Smooth muscle cell (in vitro differentiated cells): Measurements from ENCODE around the gene SLC6A20. TPM values are rescaled to one million over a fixed set of nuclear protein-coding genes. Genes with fewer than 3 reads are reported as not detected.

Source experiments
- DNase-seq: peaks from one replicate; lab custom pipeline; 2025; ENCODE audit not compliant: unreplicated experiment; lab: John Stamatoyannopoulos, UW
- H2AFZ ChIP-seq: fragments of 200-600 bp; sonication (generic); 2 replicates; pipeline ENCODE4 v1.6.0; 2016; ENCODE audit warnings: antibody characterized with exemption, low read depth, mild to moderate bottlenecking
- H3F3A ChIP-seq: fragments of 200-600 bp; sonication (generic); 2 replicates; pipeline ENCODE4 v1.6.0; 2017; ENCODE audit warnings: antibody characterized with exemption, low read depth
- H3K27ac ChIP-seq: fragments of 200-600 bp; sonication (generic); 2 replicates; pipeline ENCODE4 v1.5.1; 2016; ENCODE audit warnings: low read depth, mild to moderate bottlenecking
- H3K27me3 ChIP-seq: fragments of 200-600 bp; sonication (generic); 2 replicates; pipeline ENCODE4 v1.6.1; 2016; ENCODE audit warnings: low read depth, mild to moderate bottlenecking
- H3K36me3 ChIP-seq: fragments of 200-600 bp; sonication (generic); 2 replicates; pipeline ENCODE4 v1.5.1; 2016; ENCODE audit warnings: low read depth
- H3K4me1 ChIP-seq: fragments of 200-600 bp; sonication (generic); 2 replicates; pipeline ENCODE4 v1.5.1; 2016; ENCODE audit warnings: low read depth
- H3K4me2 ChIP-seq: fragments of 200-600 bp; sonication (generic); 2 replicates; pipeline ENCODE4 v1.6.0; 2016; ENCODE audit warnings: mild to moderate bottlenecking
- H3K4me3 ChIP-seq: fragments of 200-600 bp; sonication (generic); 2 replicates; pipeline ENCODE4 v1.5.1; 2016; ENCODE audit warnings: mild to moderate bottlenecking
- H3K79me2 ChIP-seq: fragments of 200-600 bp; sonication (generic); 2 replicates; pipeline ENCODE4 v1.6.0; 2016; ENCODE audit warnings: low read depth, mild to moderate bottlenecking
- H3K9ac ChIP-seq: fragments of 200-600 bp; sonication (generic); 2 replicates; pipeline ENCODE4 v1.6.0; 2016; ENCODE audit warnings: low read depth
- H3K9me3 ChIP-seq: fragments of 200-600 bp; sonication (generic); replicated peaks from 2 replicates; pipeline ENCODE4 v1.5.1; 2016; ENCODE audit warnings: low read depth
- H4K20me1 ChIP-seq: fragments of 200-600 bp; sonication (generic); 2 replicates; pipeline ENCODE4 v1.6.0; 2016; ENCODE audit warnings: low read depth
- CTCF ChIP-seq: fragments of 200-600 bp; sonication (generic); IDR thresholded peaks from 2 replicates; pipeline ENCODE4 v1.5.1; 2017; ENCODE audit warnings: borderline replicate concordance, mild to moderate bottlenecking, antibody characterized with exemption; ENCODE audit not compliant: insufficient read depth, poor library complexity, severe bottlenecking
- WGBS: methylation state at CpG from one replicate; pipeline ENCODE4 v1.1.7; 2016; ENCODE audit warnings: low lambda C conversion rate; 5-methylcytosine and 5-hydroxymethylcytosine counted together
- polyA plus RNA-seq: library from polyadenylated mRNA; unstranded; fragments of >200 nt; fragmentation: Nextera tagmentation; extraction: Ambion mirVana; gene quantifications from 2 replicates; pipeline ENCODE4 v1.2.1, GENCODE V29; 2016
- total RNA-seq: library from RNA; depleted of rRNA; stranded (reverse); fragments of >200 nt; gene quantifications from 2 replicates; pipeline ENCODE4 v1.2.3, GENCODE V29; 2014

The SLC6A20 gene
- total and polyA plus RNA-seq, 2 experiments from 2014 or later: 0.10 to 0.49 TPM

GRCh38 chr3:45779746-45780735 is 16.3 kb downstream of the SLC6A20 start:
- H4K20me1 ChIP-seq: no peaks in the 10 kb centered on the region
- H3K9ac ChIP-seq: no peak overlapping the region
- no peak for DNase-seq
- no peak overlapping the region for H3K4me2 ChIP-seq
- no peak overlapping the region for H2AFZ ChIP-seq
- WGBS: 95% methylated on average over 30 of the region's 35 CpGs
- H3K4me3 ChIP-seq: no peak overlapping the region
- H3K27me3 ChIP-seq: peaks cover 11% of the 10 kb centered on the region
- no peaks in the 10 kb centered on the region for H3F3A ChIP-seq
- H3K79me2 ChIP-seq: no peaks in the 10 kb centered on the region
- no peaks in the 10 kb centered on the region for H3K36me3 ChIP-seq
- no peak for TF ChIP-seq CTCF
- no peak overlapping the region for H3K27ac ChIP-seq
- no peaks in the 10 kb centered on the region for H3K4me1 ChIP-seq
- H3K9me3 ChIP-seq: no peaks in the 10 kb centered on the region

- TF ChIP-seq CTCF: no peak
- Histone ChIP-seq H3K9ac (no peak overlapping the region), H3K27ac (no peak overlapping the region), H3K36me3 (no peaks in the 10 kb centered on the region), H3K9me3 (no peaks in the 10 kb centered on the region), H3K79me2 (no peaks in the 10 kb centered on the region), H3K4me2 (no peak overlapping the region), H2AFZ (no peak overlapping the region), H4K20me1 (no peaks in the 10 kb centered on the region), H3K4me1 (no peaks in the 10 kb centered on the region), H3K27me3 (peaks cover 11% of the 10 kb centered on the region), H3K4me3 (no peak overlapping the region), H3F3A (no peaks in the 10 kb centered on the region)
- DNase-seq: no peak
- 78% methylated on average over 3 of the region's 3 CpGs for WGBS
Observed at GRCh38 chr3:45778761-45779201, 17.6 kb downstream of the SLC6A20 start.

DNA sequence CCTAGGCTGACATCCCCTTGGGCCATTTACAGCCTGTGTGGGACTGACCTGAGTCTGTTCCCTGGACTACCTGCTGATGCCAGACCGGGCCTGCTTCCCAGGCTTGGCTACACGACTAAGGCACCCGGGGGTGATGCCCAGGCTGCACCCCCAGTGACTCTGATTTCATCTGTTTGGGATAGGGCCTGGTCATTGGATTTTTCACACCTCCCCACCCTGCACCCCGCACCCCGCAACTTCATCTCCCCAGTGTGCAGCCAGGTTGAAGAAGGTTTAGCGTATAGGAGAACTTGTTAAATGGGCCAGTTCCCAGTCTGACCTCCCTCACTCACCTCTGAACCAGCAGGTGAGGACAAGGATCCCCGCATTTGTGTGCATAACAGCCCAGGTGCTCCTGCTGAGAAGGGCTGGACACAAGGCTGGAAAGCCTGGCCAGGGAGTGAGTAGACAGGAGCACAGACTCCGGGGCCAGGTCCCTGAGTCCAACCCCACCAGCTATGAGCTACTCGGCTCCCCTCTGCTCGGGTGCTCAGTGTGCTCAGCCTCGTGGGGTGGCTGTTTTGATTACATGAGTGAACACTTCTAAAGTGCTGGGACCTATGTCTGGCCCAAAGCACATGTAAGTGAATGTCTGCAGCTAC is 18.5 kb downstream of the SLC6A20 start:
- no peak overlapping the region for H2AFZ ChIP-seq
- WGBS: 86% methylated on average over 11 of the region's 11 CpGs
- H3K9ac ChIP-seq: no peak overlapping the region
- no peak overlapping the region for H3K27ac ChIP-seq
- H4K20me1 ChIP-seq: no peaks in the 10 kb centered on the region
- H3K27me3 ChIP-seq: peaks cover 11% of the 10 kb centered on the region
- no peak for DNase-seq
- H3K79me2 ChIP-seq: no peaks in the 10 kb centered on the region
- no peak overlapping the region for H3K4me3 ChIP-seq
- H3F3A ChIP-seq: no peaks in the 10 kb centered on the region
- no peak overlapping the region for H3K4me2 ChIP-seq
- TF ChIP-seq CTCF: no peak
- H3K4me1 ChIP-seq: no peaks in the 10 kb centered on the region
- H3K36me3 ChIP-seq: no peaks in the 10 kb centered on the region
- H3K9me3 ChIP-seq: no peaks in the 10 kb centered on the region
